Karpas-422 (cell line): ENCODE data around the gene NBPF1. TPM values are rescaled to one million over a fixed set of nuclear protein-coding genes. Genes with fewer than 3 reads are reported as not detected.
A peak's percentile ranks its signal among the peaks of the same experiment; 100 is the strongest.
"Not testable (repeated sequence)": the region's sequence is repeated elsewhere in the genome, so short reads cannot be mapped to it uniquely, and the experiment has no call there.

Experiments used
- DNase-seq: peaks from one replicate; pipeline ENCODE4 v3.0.0-alpha.2; 2015
- H2AFZ ChIP-seq: fragments of 200-600 bp; sonication (generic); 2 replicates; pipeline ENCODE4 v1.6.1; 2014; ENCODE audit warnings: antibody characterized with exemption, low read length, mixed read lengths
- H3K27ac ChIP-seq: fragments of 200-600 bp; sonication (generic); 2 replicates; pipeline ENCODE4 v1.5.1; 2014; ENCODE audit warnings: mild to moderate bottlenecking, low read length, moderate library complexity
- H3K27me3 ChIP-seq: fragments of 200-600 bp; sonication (generic); 2 replicates; pipeline ENCODE4 v1.6.1; 2014; ENCODE audit warnings: low read length, mixed read lengths
- H3K36me3 ChIP-seq: fragments of 200-600 bp; sonication (generic); 2 replicates; pipeline ENCODE4 v1.6.1; 2014; ENCODE audit warnings: low read length, mixed read lengths; ENCODE audit not compliant: insufficient read depth
- H3K4me1 ChIP-seq: fragments of 200-600 bp; sonication (generic); 2 replicates; pipeline ENCODE4 v1.6.1; 2014; ENCODE audit warnings: mild to moderate bottlenecking, low read length, mixed read lengths
- H3K4me2 ChIP-seq: fragments of 200-600 bp; sonication (generic); 2 replicates; pipeline ENCODE4 v1.6.1; 2014; ENCODE audit warnings: low read length, low read depth, mild to moderate bottlenecking; ENCODE audit not compliant: poor library complexity, severe bottlenecking
- H3K4me3 ChIP-seq: fragments of 200-600 bp; sonication (generic); 2 replicates; pipeline ENCODE4 v1.5.1; 2014; ENCODE audit warnings: mild to moderate bottlenecking, antibody characterized with exemption, low read length, mixed read lengths
- H3K79me2 ChIP-seq: fragments of 200-600 bp; sonication (generic); 2 replicates; pipeline ENCODE4 v1.6.1; 2014; ENCODE audit warnings: mild to moderate bottlenecking, low read length, mixed read lengths
- H3K9ac ChIP-seq: fragments of 200-600 bp; sonication (generic); 2 replicates; pipeline ENCODE4 v1.6.0; 2014; ENCODE audit warnings: low read length
- H3K9me2 ChIP-seq: fragments of 200-600 bp; sonication (generic), shearing (Covaris generic); replicated peaks from 2 replicates; pipeline ENCODE4 v1.6.0; 2014; ENCODE audit warnings: mild to moderate bottlenecking, low read length, moderate library complexity; ENCODE audit not compliant: insufficient read depth
- H3K9me3 ChIP-seq: fragments of 300-700, 200-600 bp; sonication (generic); 2 replicates; pipeline ENCODE4 v1.6.1; 2014; ENCODE audit warnings: low read length, mixed read lengths
- H4K20me1 ChIP-seq: fragments of 200-600 bp; sonication (generic); 2 replicates; pipeline ENCODE4 v1.6.1; 2014; ENCODE audit warnings: mild to moderate bottlenecking, antibody characterized with exemption, low read length, low read depth; ENCODE audit not compliant: insufficient read depth
- total RNA-seq: library from RNA; depleted of rRNA; stranded (reverse); fragments of >200 nt; shearing (Covaris generic); gene quantifications from 2 replicates; pipeline ENCODE4 v1.2.3, GENCODE V29; 2014; ENCODE audit warnings: low replicate concordance

Gene NBPF1
- total RNA-seq, 1 experiment from 2014 or later, result 18.4 TPM

- H3K4me2 ChIP-seq, result peak overlapping the region; percentile 89
- H3K4me3 ChIP-seq, result peak overlapping the region; percentile 82
- H3K9me3 ChIP-seq, H3K36me3 ChIP-seq, H4K20me1 ChIP-seq, H3K9me2 ChIP-seq, H3K27me3 ChIP-seq: not testable (repeated sequence)
- H3K4me1 ChIP-seq, result peaks cover 29% of the 10 kb centered on the region
- H3K9ac ChIP-seq, result peak overlapping the region; percentile 75
- peak; percentile 69 for DNase-seq
- peak overlapping the region; percentile 65; the same call in 1 of the 2 replicates for H2AFZ ChIP-seq
- peaks cover 58% of the 10 kb centered on the region for H3K79me2 ChIP-seq
- H3K27ac ChIP-seq, result peak overlapping the region; percentile 24; the same call in 1 of the 2 replicates
Observed at GRCh38 chr1:16643476-16644192, 30.3 kb upstream of the NBPF1 start.

DNA sequence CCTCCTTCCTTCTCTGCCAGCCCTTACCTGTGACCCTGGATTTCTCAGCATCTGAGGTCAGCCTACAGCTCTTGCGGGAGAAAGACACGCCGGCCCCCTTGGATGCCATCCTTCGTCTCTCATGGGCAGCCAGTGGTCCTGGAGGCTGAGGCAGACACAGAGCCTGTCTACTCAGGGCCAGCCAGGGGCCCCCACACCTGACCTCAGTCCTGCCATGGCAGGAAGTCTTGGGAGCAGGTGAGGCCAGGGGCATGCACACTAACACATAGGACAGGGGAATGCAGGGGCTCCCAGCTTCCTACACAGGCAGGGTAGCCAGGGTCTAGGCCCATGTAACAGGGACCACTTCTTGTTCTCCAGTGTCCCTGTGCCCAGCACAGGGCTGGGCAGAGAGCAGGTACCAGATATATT, 29.6 kb upstream of the NBPF1 start:
- peaks cover 29% of the 10 kb centered on the region for H3K4me1 ChIP-seq
- peak overlapping the region; percentile 75 for H3K9ac ChIP-seq
- H3K9me3 ChIP-seq, H2AFZ ChIP-seq, H3K36me3 ChIP-seq, DNase-seq, H4K20me1 ChIP-seq, H3K9me2 ChIP-seq, H3K27me3 ChIP-seq: not testable (repeated sequence)
- H3K27ac ChIP-seq, result peak overlapping the region; percentile 31; the same call in 1 of the 2 replicates
- H3K4me2 ChIP-seq, result peak overlapping the region; percentile 89
- peaks cover 61% of the 10 kb centered on the region for H3K79me2 ChIP-seq
- H3K4me3 ChIP-seq, result peak overlapping the region; percentile 82

DNA sequence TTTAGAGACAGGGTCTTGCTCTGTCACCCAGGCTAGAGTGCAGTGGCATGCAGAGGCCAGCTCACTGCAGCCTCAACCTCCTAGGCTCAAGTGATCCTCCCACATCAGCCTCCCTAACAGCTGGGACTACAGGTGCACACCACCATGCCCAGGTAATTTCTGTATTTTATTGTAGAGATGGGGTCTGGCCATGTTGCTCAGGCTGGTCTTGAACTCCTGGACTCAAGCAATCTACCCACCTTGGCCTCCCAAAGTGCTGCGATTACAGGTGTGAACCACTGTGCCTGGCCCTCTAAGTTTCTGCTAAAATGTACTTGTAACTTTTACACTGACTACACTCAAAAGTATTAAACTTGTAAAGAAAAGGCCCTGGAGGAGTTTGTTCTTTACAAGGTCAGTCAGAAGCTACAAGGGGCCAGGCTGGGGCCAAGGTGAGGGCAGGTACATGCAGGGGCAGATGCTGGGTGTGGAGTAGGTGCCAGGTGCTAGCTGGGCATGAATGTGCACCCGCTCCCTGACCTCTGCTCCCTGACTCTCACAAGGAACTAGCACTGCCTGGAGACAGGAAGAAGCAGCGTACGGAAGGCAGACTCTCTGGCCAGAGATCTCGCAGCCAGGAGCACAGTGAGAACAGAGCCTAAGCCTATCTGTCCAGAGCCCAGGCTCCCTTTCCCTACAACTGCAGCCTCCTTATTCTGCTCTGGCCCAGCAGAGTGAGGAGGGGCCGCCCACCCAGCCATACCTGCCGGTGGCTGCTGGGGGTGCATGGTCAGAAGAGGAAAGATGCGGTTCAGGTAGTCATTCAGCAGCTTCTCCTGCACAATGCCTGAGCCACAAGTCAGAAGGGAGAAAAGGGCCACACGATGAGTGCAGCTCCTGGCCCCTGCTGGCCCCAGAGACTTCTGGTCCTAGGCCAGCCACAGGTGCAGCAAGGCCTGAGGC, 28.9 kb upstream of the NBPF1 start:
- H3K27me3 ChIP-seq, H3K9me2 ChIP-seq, H3K36me3 ChIP-seq, H2AFZ ChIP-seq, H4K20me1 ChIP-seq, DNase-seq, H3K9me3 ChIP-seq, H3K27ac ChIP-seq: not testable (repeated sequence)
- Histone ChIP-seq H3K9ac (peak overlapping the region; percentile 75), H3K4me2 (peak overlapping the region; percentile 89), H3K4me3 (peak overlapping the region; percentile 82), H3K4me1 (peaks cover 29% of the 10 kb centered on the region), H3K79me2 (peaks cover 65% of the 10 kb centered on the region)

DNA sequence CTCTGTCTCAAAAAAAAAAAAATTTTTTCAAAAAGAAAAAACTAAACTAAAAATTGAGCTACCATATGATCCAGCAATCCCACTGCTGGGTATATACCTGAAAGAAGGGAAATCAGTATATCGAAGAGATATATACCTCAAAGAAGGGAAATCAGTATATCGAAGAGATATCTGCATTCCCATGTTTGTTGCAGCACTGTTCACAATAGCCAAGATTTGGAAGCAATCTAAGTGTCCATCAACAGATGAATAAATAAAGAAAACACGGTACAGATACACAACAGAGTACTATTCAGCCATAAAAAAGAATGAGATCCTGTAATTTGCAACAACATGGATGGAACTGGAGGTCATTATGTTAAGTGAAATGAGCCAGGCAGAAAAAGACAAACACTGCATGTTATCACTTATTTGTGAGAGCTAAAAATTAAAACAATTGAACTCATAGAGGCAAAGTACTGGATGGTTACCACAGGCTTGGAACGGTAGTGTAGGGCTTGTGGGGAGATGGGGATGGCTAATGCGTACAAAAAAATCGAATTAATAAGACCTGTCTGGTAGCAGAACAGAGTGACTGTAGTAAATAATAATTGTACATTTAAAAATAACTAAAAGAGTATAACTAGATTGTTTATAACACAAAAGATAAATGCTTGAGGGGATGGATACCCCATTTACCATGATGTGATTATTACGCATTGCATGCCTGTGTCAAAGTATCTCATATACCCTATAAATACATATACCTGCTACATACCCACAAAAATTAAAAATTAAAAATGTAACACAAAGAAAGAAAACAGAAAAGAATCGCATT, 28.0 kb upstream of the NBPF1 start:
- H3K27ac ChIP-seq, H3K36me3 ChIP-seq, H2AFZ ChIP-seq, H4K20me1 ChIP-seq, H3K4me2 ChIP-seq, H3K9me2 ChIP-seq, H3K4me3 ChIP-seq, H3K9me3 ChIP-seq, H3K27me3 ChIP-seq, H3K9ac ChIP-seq: not testable (repeated sequence)
- peak; percentile 40 for DNase-seq
- Histone ChIP-seq H3K79me2 (peaks cover 74% of the 10 kb centered on the region), H3K4me1 (peaks cover 29% of the 10 kb centered on the region)

DNA sequence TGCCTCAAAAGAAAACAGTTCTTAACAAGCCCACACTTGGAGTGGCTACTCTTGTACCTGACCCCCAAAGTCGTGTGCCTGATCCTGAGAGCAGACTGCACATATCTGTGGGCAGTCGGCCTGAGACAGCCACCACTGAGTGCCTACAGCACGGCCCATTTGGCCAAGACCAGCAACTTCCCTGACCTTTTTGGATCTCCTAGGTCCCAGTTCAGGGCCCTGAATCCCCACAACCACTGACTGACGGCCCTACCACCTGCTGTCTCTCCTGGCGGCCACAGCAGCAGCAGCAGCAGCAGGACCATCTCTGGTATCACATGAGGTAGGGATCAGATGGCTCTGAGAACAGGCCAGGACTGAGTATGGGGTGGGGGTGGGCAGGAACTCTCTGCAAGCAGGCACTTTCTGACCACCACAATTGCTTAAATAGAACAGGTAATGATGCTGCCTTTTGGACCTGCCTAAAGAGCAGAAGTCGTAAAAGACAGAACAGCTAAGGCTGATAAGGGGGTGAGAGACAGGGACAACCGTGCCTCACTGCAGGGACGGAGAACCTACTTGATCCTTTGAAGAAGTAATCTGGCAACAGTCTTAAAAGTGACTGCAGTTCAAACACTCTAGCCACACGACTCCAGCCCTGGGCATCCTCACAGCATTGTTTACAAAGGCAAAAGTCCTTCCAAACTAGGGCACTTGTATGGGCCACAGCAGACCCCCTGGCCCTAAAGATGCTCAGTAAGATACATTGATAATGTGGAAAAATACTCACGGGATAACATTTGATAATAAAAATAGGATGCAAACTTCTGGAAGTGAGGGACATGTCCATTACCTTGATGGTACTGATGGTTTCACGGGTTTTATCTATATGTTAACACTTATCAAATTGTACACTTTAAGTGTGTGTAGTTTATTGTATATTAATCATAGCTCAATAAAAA, 26.0 kb upstream of the NBPF1 start:
- not testable (repeated sequence) for H3K4me3 ChIP-seq, H3K4me2 ChIP-seq, H3K9me2 ChIP-seq, H3K27me3 ChIP-seq, H3K9ac ChIP-seq, H3K27ac ChIP-seq, H4K20me1 ChIP-seq, H3K36me3 ChIP-seq, H2AFZ ChIP-seq, H3K9me3 ChIP-seq
- H3K79me2 ChIP-seq, result peaks cover 83% of the 10 kb centered on the region
- peaks cover 18% of the 10 kb centered on the region for H3K4me1 ChIP-seq
- DNase-seq, result peak; percentile 41

GRCh38 chr1:16637941-16638778, 24.8 kb upstream of the NBPF1 start:
- not testable (repeated sequence) for H2AFZ ChIP-seq, H3K9me3 ChIP-seq, H3K4me2 ChIP-seq, H3K9ac ChIP-seq, H3K27ac ChIP-seq, H3K9me2 ChIP-seq, H4K20me1 ChIP-seq, H3K4me3 ChIP-seq, H3K36me3 ChIP-seq, DNase-seq, H3K27me3 ChIP-seq
- H3K4me1 ChIP-seq, result peaks cover 13% of the 10 kb centered on the region
- peaks cover 78% of the 10 kb centered on the region for H3K79me2 ChIP-seq
